Activated CD4-positive, alpha-beta T cell treated with anti-CD3 and anti-CD28 coated beads for 1 hour (primary cell): ENCODE measurements around the gene NRL.
"Not testable (repeated sequence)": the region's sequence is repeated elsewhere in the genome, so short reads cannot be mapped to it uniquely, and the experiment has no call there.

ENCODE experiments used
- DNase-seq: peaks from one replicate; pipeline ENCODE4 v3.0.0-alpha.2; 2020

NRL gene

GRCh38 chr14:24063263-24063836 is 51.4 kb downstream of the NRL start:
- no peak for DNase-seq

GRCh38 chr14:24062216-24062980 is 52.4 kb downstream of the NRL start:
- no peak for DNase-seq

GRCh38 chr14:24060984-24061913 is 53.5 kb downstream of the NRL start:
- no peak for DNase-seq

GRCh38 chr14:24060443-24060842 is 54.3 kb downstream of the NRL start:
- no peak for DNase-seq

- DNase-seq: no peak
These were observed 54.8 kb downstream of the NRL start for GRCh38 chr14:24059841-24060388.

GRCh38 chr14:24058951-24059475 is 55.7 kb downstream of the NRL start:
- no peak for DNase-seq

- DNase-seq: no peak
These were observed 56.3 kb downstream of the NRL start for GRCh38 chr14:24058260-24058950.

GRCh38 chr14:24057867-24058259 is 56.9 kb downstream of the NRL start:
- DNase-seq: no peak

GRCh38 chr14:24057271-24057670 is 57.5 kb downstream of the NRL start:
- no peak for DNase-seq

GRCh38 chr14:24056800-24057184 is 58.0 kb downstream of the NRL start:
- no peak for DNase-seq

GRCh38 chr14:24055971-24056799 is 58.6 kb downstream of the NRL start:
- DNase-seq: no peak

- no peak for DNase-seq
These were observed 60.1 kb downstream of the NRL start for GRCh38 chr14:24054646-24055045.

GRCh38 chr14:24054324-24054641 is 60.5 kb downstream of the NRL start:
- no peak for DNase-seq

- no peak for DNase-seq
These were observed 61.0 kb downstream of the NRL start for GRCh38 chr14:24053548-24054323.

- peak; percentile 20 for DNase-seq
These were observed 61.8 kb downstream of the NRL start for GRCh38 chr14:24052656-24053547.

GRCh38 chr14:24051789-24052655 is 62.7 kb downstream of the NRL start, which contains the start of gene CARMIL3:
CARMIL3 (plus strand) TSS chr14:24052009; CDS start chr14:24052154, 145 bp downstream.
- peak; percentile 43 for DNase-seq

GRCh38 chr14:24051176-24051788 is 63.5 kb downstream of the NRL start:
- no peak for DNase-seq

GRCh38 chr14:24050753-24051152 is 64.0 kb downstream of the NRL start:
- not testable (repeated sequence) for DNase-seq
